HG02981 (cell line): ENCODE results near the gene GOLGA8A.
"Not testable (repeated sequence)": the region's sequence is repeated elsewhere in the genome, so short reads cannot be mapped to it uniquely, and the experiment has no call there.

Experiments used
- ATAC-seq: cut with Tn5 transposase; IDR thresholded peaks from one replicate; pipeline ENCODE4 v1.9.1; 2021; ENCODE audit warnings: mild to moderate bottlenecking, moderate library complexity; ENCODE audit not compliant: unreplicated experiment

The GOLGA8A gene

GRCh38 chr15:34437687-34438086, at the start of gene GOLGA8A:
GOLGA8A (minus strand) TSS chr15:34437808; CDS start chr15:34389691, 48,117 bp downstream.
- no peak for ATAC-seq

GRCh38 chr15:34483644-34484043, 46.0 kb upstream of the GOLGA8A start:
- no peak for ATAC-seq

GRCh38 chr15:34481370-34481769, 43.8 kb upstream of the GOLGA8A start:
- no peak for ATAC-seq

- ATAC-seq: no peak
Measured at GRCh38 chr15:34473840-34474239, 36.2 kb upstream of the GOLGA8A start.

GRCh38 chr15:34472947-34473346, 35.3 kb upstream of the GOLGA8A start:
- no peak for ATAC-seq

- ATAC-seq: no peak
Measured at GRCh38 chr15:34470892-34471291, 33.3 kb upstream of the GOLGA8A start.

GRCh38 chr15:34470091-34470490, 32.5 kb upstream of the GOLGA8A start:
- no peak for ATAC-seq

GRCh38 chr15:34461730-34462129, 24.1 kb upstream of the GOLGA8A start:
- no peak for ATAC-seq

GRCh38 chr15:34460451-34460850, 22.8 kb upstream of the GOLGA8A start:
- no peak for ATAC-seq

GRCh38 chr15:34456658-34457057, 19.1 kb upstream of the GOLGA8A start:
- ATAC-seq: no peak

GRCh38 chr15:34442891-34443290, 5.3 kb upstream of the GOLGA8A start:
- no peak for ATAC-seq

- no peak for ATAC-seq
Measured at GRCh38 chr15:34439878-34440277, 2.3 kb upstream of the GOLGA8A start.

- ATAC-seq: peak; percentile 65
Measured at GRCh38 chr15:34436956-34437442, 609 bp downstream of the GOLGA8A start.

- no peak for ATAC-seq
Measured at GRCh38 chr15:34436126-34436955, 1.3 kb downstream of the GOLGA8A start.

- ATAC-seq: no peak
Measured at GRCh38 chr15:34435658-34436057, 1.9 kb downstream of the GOLGA8A start.

GRCh38 chr15:34434627-34435305, 2.8 kb downstream of the GOLGA8A start:
- ATAC-seq: no peak

- not testable (repeated sequence) for ATAC-seq
Measured at GRCh38 chr15:34433956-34434626, 3.5 kb downstream of the GOLGA8A start.

GRCh38 chr15:34430642-34431041, 7.0 kb downstream of the GOLGA8A start:
- not testable (repeated sequence) for ATAC-seq

- ATAC-seq: not testable (repeated sequence)
Measured at GRCh38 chr15:34423425-34424090, 14.1 kb downstream of the GOLGA8A start.

GRCh38 chr15:34420953-34421352, 16.7 kb downstream of the GOLGA8A start:
- ATAC-seq: not testable (repeated sequence)

GRCh38 chr15:34418435-34418834, 19.2 kb downstream of the GOLGA8A start:
- not testable (repeated sequence) for ATAC-seq
